GM23248 (cell line): Measurements from ENCODE around the gene SARDH.

ENCODE experiments used
- EZH2 ChIP-seq: fragments of 200-600 bp; sonication (generic); IDR thresholded peaks from 2 replicates; pipeline ENCODE4 v1.6.1; 2018; ENCODE audit warnings: antibody characterized with exemption, mild to moderate bottlenecking; ENCODE audit not compliant: insufficient read depth, poor library complexity, severe bottlenecking
- EZH2phosphoT487 ChIP-seq: fragments of 200-600 bp; sonication (generic); IDR thresholded peaks from 2 replicates; pipeline ENCODE4 v1.6.1; 2018; ENCODE audit warnings: antibody characterized with exemption, moderate library complexity, mild to moderate bottlenecking, low read depth; ENCODE audit not compliant: insufficient read depth

- no peak for TF ChIP-seq EZH2phosphoT487
- TF ChIP-seq EZH2, result no peak
These were observed 930 bp downstream of the SARDH start for GRCh38 chr9:133737071-133737773.
